ENCODE results near the gene PTPRE.

GRCh38 chr10:128042131-128042610, 135.3 kb downstream of the PTPRE start:
- TF ChIP-seq CTCF (IDR thresholded peaks at IDR 0.05; ENCODE audit: low read depth, low read length, missing input control) = no peak
- TF ChIP-seq SP1 (IDR thresholded peaks at IDR 0.05) = no peak
- no peak for TF ChIP-seq TAF1 (conservative IDR thresholded peaks at IDR 0.05)
- no peak for TF ChIP-seq MAX (IDR thresholded peaks at IDR 0.05)

Data from liver (tissue), 3 donors.